H1 (cell line): ENCODE data around the gene DBNDD2.

Experiments
- GABPA ChIP-seq: IDR thresholded peaks from 2 replicates; pipeline ENCODE4 v1.6.1; 2011; ENCODE audit warnings: mild to moderate bottlenecking, low read length, moderate library complexity, borderline replicate concordance; ENCODE audit not compliant: insufficient read depth
- POLR2A ChIP-seq, 2 experiments: IDR thresholded peaks; 1 replicate in 1 of 2; 2 replicates in 1 of 2; pipeline ENCODE4 v1.6.1; 2011; ENCODE audit warnings: low read depth in 2 of 2, low read length in 2 of 2, mild to moderate bottlenecking in 2 of 2; ENCODE audit errors: control extremely low read depth in 1 of 2
- POLR2AphosphoS5 ChIP-seq: IDR thresholded peaks from 2 replicates; pipeline ENCODE4 v1.6.1; 2011; ENCODE audit warnings: low read depth, low read length
- TAF1 ChIP-seq: IDR thresholded peaks from 2 replicates; pipeline ENCODE4 v1.6.1; 2011; ENCODE audit warnings: mild to moderate bottlenecking, low read depth, low read length
- TF ChIP-seq, protein P1 (sequence below), 3 experiments: IDR thresholded peaks; 1 replicate in 2 of 3; 2 replicates in 1 of 3; pipeline versions ENCODE4 v1.5.1 to v1.6.1; 2011; ENCODE audit warnings: low read length in 3 of 3, mild to moderate bottlenecking in 3 of 3, inconsistent platforms in 2 of 3, low read depth in 1 of 3, moderate library complexity in 1 of 3; ENCODE audit not compliant: insufficient read depth in 1 of 3; ENCODE audit errors: control extremely low read depth in 1 of 3

GRCh38 chr20:45408646-45409213 lies 641 bp downstream of the DBNDD2 start:
- TF ChIP-seq TAF1 (no peak), POLR2A (IDR thresholded peaks at IDR 0.05; ENCODE audit: control extremely low read depth in 1 of 2, low read depth in 2 of 2, low read length in 2 of 2) (no peak), POLR2AphosphoS5 (no peak), GABPA (no peak)
- TF ChIP-seq, protein P1, sequence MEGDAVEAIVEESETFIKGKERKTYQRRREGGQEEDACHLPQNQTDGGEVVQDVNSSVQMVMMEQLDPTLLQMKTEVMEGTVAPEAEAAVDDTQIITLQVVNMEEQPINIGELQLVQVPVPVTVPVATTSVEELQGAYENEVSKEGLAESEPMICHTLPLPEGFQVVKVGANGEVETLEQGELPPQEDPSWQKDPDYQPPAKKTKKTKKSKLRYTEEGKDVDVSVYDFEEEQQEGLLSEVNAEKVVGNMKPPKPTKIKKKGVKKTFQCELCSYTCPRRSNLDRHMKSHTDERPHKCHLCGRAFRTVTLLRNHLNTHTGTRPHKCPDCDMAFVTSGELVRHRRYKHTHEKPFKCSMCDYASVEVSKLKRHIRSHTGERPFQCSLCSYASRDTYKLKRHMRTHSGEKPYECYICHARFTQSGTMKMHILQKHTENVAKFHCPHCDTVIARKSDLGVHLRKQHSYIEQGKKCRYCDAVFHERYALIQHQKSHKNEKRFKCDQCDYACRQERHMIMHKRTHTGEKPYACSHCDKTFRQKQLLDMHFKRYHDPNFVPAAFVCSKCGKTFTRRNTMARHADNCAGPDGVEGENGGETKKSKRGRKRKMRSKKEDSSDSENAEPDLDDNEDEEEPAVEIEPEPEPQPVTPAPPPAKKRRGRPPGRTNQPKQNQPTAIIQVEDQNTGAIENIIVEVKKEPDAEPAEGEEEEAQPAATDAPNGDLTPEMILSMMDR (IDR thresholded peaks at IDR 0.05; ENCODE audit: control extremely low read depth in 1 of 3, insufficient read depth in 1 of 3, low read depth in 1 of 3, low read length in 3 of 3), result no peak
